B cell (primary cell): ENCODE data around the gene TRIM9.

Experiments used
- EZH2 ChIP-seq: IDR thresholded peaks from 2 replicates; pipeline ENCODE4 v1.6.1; 2012; ENCODE audit warnings: borderline replicate concordance, low read depth, mild to moderate bottlenecking, moderate library complexity, low read length; ENCODE audit not compliant: insufficient read depth, poor library complexity, severe bottlenecking
- TF ChIP-seq, protein P1 (sequence below): fragments of 200-600 bp; IDR thresholded peaks from one replicate; pipeline ENCODE4 v1.8.0; 2022; ENCODE audit warnings: antibody characterized with exemption, mild to moderate bottlenecking

DNA sequence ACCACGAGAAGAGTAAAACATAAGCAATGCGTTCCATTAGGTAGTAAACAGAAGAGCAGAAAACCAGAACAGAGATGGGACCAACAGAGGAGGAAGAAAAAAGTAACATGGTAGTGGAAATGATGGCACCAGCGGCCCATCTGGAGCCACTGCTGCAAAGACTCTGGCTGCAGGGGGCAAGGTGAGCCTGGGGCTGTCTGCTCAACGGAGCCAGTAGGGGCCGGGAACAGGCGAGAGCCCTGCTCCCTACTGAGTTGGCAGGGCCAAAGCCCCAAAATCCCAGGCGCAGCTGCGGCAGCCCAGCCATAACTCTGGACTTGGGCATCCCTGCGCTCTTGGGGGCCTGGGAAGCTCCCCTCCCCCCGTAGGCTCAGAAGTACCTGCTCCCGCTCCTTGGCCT lies 122.2 kb downstream of the TRIM9 start:
- TF ChIP-seq, protein P1, sequence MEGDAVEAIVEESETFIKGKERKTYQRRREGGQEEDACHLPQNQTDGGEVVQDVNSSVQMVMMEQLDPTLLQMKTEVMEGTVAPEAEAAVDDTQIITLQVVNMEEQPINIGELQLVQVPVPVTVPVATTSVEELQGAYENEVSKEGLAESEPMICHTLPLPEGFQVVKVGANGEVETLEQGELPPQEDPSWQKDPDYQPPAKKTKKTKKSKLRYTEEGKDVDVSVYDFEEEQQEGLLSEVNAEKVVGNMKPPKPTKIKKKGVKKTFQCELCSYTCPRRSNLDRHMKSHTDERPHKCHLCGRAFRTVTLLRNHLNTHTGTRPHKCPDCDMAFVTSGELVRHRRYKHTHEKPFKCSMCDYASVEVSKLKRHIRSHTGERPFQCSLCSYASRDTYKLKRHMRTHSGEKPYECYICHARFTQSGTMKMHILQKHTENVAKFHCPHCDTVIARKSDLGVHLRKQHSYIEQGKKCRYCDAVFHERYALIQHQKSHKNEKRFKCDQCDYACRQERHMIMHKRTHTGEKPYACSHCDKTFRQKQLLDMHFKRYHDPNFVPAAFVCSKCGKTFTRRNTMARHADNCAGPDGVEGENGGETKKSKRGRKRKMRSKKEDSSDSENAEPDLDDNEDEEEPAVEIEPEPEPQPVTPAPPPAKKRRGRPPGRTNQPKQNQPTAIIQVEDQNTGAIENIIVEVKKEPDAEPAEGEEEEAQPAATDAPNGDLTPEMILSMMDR: no peak
- no peak for TF ChIP-seq EZH2
